GM12872 (cell line): ENCODE measurements around the gene DYDC2.

ENCODE experiments used
- CTCF ChIP-seq: IDR thresholded peaks from 3 replicates; pipeline ENCODE4 v1.5.1; 2011; ENCODE audit warnings: low read depth, mild to moderate bottlenecking, low read length, moderate library complexity; ENCODE audit not compliant: insufficient read depth

DYDC2 gene

GRCh38 chr10:80413271-80413996, 56.9 kb downstream of the DYDC2 start:
- TF ChIP-seq CTCF = no peak

- no peak for TF ChIP-seq CTCF
Measured at GRCh38 chr10:80414142-80414895, 57.7 kb downstream of the DYDC2 start.

GRCh38 chr10:80415734-80416478, 59.3 kb downstream of the DYDC2 start:
- TF ChIP-seq CTCF = no peak

DNA sequence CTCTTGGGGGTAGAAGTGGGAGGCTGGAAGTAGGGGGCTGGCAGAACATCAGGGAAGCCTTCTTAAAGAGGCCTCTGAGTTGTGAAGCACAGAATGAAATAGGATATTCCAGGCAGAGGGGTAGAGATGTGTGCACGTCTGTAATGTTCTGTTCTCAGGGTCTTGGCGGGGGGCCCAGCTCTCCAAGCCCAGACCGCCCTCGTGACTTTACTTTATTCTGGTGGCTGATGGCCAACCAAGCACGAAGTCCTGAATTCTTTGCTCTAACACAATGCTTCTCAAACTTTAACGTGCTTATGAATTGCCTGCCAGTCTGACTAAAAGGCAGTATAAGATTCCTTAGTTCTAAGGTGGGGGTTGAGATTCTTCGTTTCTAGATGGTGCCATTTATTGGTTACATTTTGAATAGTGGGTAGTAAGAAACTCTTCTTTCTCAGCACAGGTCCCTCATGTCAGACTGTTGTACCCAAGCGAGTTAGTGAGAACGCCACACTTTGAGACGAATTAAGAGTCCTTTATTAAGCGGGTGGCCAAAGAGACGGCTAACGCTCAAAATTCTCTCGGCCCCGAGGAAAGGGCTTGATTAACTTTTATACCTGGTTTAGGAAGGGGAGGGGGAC, 60.0 kb downstream of the DYDC2 start:
- TF ChIP-seq CTCF = no peak
